Omental fat pad (tissue), 4 donors: ENCODE measurements around the gene PSMG4. TPM values are rescaled to one million over a fixed set of nuclear protein-coding genes. Genes with fewer than 3 reads are reported as not detected.

Experiments used
- ATAC-seq: fragments of 150-250 bp; one replicate; pipeline ENCODE4 v1.9.1; 2016; ENCODE audit warnings: mild to moderate bottlenecking, moderate library complexity; ENCODE audit not compliant: low FRiP score
- DNase-seq: peaks from one replicate; pipeline ENCODE4 v3.0.0-alpha.2; 2019; ENCODE audit warnings: low spot score
- CTCF ChIP-seq, 3 donors: fragments of 450-650 bp; IDR thresholded peaks; one replicate each; pipeline ENCODE4 v1.5.1; 2016 to 2017; ENCODE audit warnings: antibody characterized with exemption in 3 of 3, mild to moderate bottlenecking in 3 of 3, moderate library complexity in 2 of 3
- total RNA-seq, 4 donors: library from RNA; depleted of rRNA; stranded (reverse); fragments of >200 nt; gene quantifications; one replicate each; pipeline ENCODE4 v1.1.0, GENCODE V29; 2016

The PSMG4 gene
- total RNA-seq, 4 donors from 2014 or later: 6.8 to 25.2 (median 23.3) TPM

- no peak for ATAC-seq
Measured at GRCh38 chr6:3286641-3287171, 28.0 kb downstream of the PSMG4 start.

GRCh38 chr6:3287308-3287707 lies 28.6 kb downstream of the PSMG4 start:
- ATAC-seq (no peak), DNase-seq (no peak)
- no peak for TF ChIP-seq CTCF (IDR thresholded peaks at IDR 0.05)

More at GRCh38 chr6:3286641-3287171, 28.0 kb downstream of the PSMG4 start:
- no peak for DNase-seq
- TF ChIP-seq CTCF (IDR thresholded peaks at IDR 0.05): no peak

GRCh38 chr6:3287976-3288707 lies 29.4 kb downstream of the PSMG4 start:
- DNase-seq: no peak
- TF ChIP-seq CTCF (IDR thresholded peaks at IDR 0.05): no peak
- no peak for ATAC-seq

- TF ChIP-seq CTCF (IDR thresholded peaks at IDR 0.05): no peak
- ATAC-seq (no peak), DNase-seq (no peak)
Measured at GRCh38 chr6:3288711-3289663, 30.2 kb downstream of the PSMG4 start.

GRCh38 chr6:3289664-3290055 lies 30.9 kb downstream of the PSMG4 start:
- ATAC-seq: no peak
- DNase-seq: no peak
- no peak for TF ChIP-seq CTCF (IDR thresholded peaks at IDR 0.05)

GRCh38 chr6:3290149-3290930 lies 31.6 kb downstream of the PSMG4 start:
- ATAC-seq (no peak), DNase-seq (no peak)
- no peak for TF ChIP-seq CTCF (IDR thresholded peaks at IDR 0.05)
